ENCODE results near the gene OSGIN1. TPM values are rescaled to one million over a fixed set of nuclear protein-coding genes. Genes with fewer than 3 reads are reported as not detected.

The OSGIN1 gene
- polyA plus RNA-seq, 1 donor from 2014 or later: 2.1 TPM

GRCh38 chr16:84001726-84002125, 48.7 kb downstream of the OSGIN1 start:
- H3K9ac ChIP-seq (ENCODE audit: low read length): no peak overlapping the region
- H3K4me3 ChIP-seq (ENCODE audit: low read length): no peak overlapping the region
- H3K9me2 ChIP-seq (ENCODE audit: insufficient read depth, low read length): no peaks in the 10 kb centered on the region
- TF ChIP-seq TAF1 (IDR thresholded peaks at IDR 0.05; ENCODE audit: low read depth): no peak
- no peak for TF ChIP-seq RAD21 (conservative IDR thresholded peaks at IDR 0.05)
- no peak overlapping the region for H2AFZ ChIP-seq (ENCODE audit: low read depth, low read length)
- H3K27ac ChIP-seq (ENCODE audit: low read length): no peak overlapping the region
- no peaks in the 10 kb centered on the region for H3K36me3 ChIP-seq (ENCODE audit: insufficient read depth, low read length)
- H3K79me2 ChIP-seq (replicated peaks; ENCODE audit: insufficient read depth, low read length): no peaks in the 10 kb centered on the region
- no peaks in the 10 kb centered on the region for H4K20me1 ChIP-seq (ENCODE audit: insufficient read depth)
- no peaks in the 10 kb centered on the region for H3K9me3 ChIP-seq (ENCODE audit: low read length)
- no peak overlapping the region for H3K4me2 ChIP-seq (ENCODE audit: low read length)
- no peaks in the 10 kb centered on the region for H3F3A ChIP-seq (ENCODE audit: insufficient read depth, low read length, poor library complexity, severe bottlenecking)
- H3K27me3 ChIP-seq (ENCODE audit: insufficient read depth, low read depth, low read length): no peaks in the 10 kb centered on the region

GRCh38 chr16:84003038-84003437, 50.0 kb downstream of the OSGIN1 start:
- no peaks in the 10 kb centered on the region for H3K27me3 ChIP-seq (ENCODE audit: insufficient read depth, low read depth, low read length)
- H3K9ac ChIP-seq (ENCODE audit: low read length): no peak overlapping the region
- no peak for TF ChIP-seq CTCF (IDR thresholded peaks at IDR 0.05; ENCODE audit: poor library complexity, severe bottlenecking)
- TF ChIP-seq REST (IDR thresholded peaks at IDR 0.05; ENCODE audit: borderline replicate concordance): no peak
- TF ChIP-seq EZH2 (IDR thresholded peaks at IDR 0.05; ENCODE audit: borderline replicate concordance, insufficient read depth, low read length, poor library complexity, severe bottlenecking): no peak
- no peak for TF ChIP-seq RAD21 (conservative IDR thresholded peaks at IDR 0.05)
- TF ChIP-seq EP300 (conservative IDR thresholded peaks at IDR 0.05; ENCODE audit: poor library complexity, severe bottlenecking): no peak
- no peak for TF ChIP-seq SMC3 (conservative IDR thresholded peaks at IDR 0.05; ENCODE audit: poor library complexity)
- no peak for TF ChIP-seq MXI1 (conservative IDR thresholded peaks at IDR 0.05; ENCODE audit: poor library complexity, severe bottlenecking)
- TF ChIP-seq TAF1 (IDR thresholded peaks at IDR 0.05; ENCODE audit: low read depth): no peak
- no peak for TF ChIP-seq POLR2AphosphoS5 (IDR thresholded peaks at IDR 0.05)
- H2AFZ ChIP-seq (ENCODE audit: low read depth, low read length): no peak overlapping the region
- no peaks in the 10 kb centered on the region for H3K9me3 ChIP-seq (ENCODE audit: low read length)
- H3K4me3 ChIP-seq (ENCODE audit: low read length): no peak overlapping the region
- H3K79me2 ChIP-seq (replicated peaks; ENCODE audit: insufficient read depth, low read length): no peaks in the 10 kb centered on the region
- no peaks in the 10 kb centered on the region for H3K36me3 ChIP-seq (ENCODE audit: insufficient read depth, low read length)
- no peak overlapping the region for H3K27ac ChIP-seq (ENCODE audit: low read length)
- H3K4me2 ChIP-seq (ENCODE audit: low read length): no peak overlapping the region
- H3F3A ChIP-seq (ENCODE audit: insufficient read depth, low read length, poor library complexity, severe bottlenecking): no peaks in the 10 kb centered on the region
- H3K9me2 ChIP-seq (ENCODE audit: insufficient read depth, low read length): no peaks in the 10 kb centered on the region
- H4K20me1 ChIP-seq (ENCODE audit: insufficient read depth): no peaks in the 10 kb centered on the region

GRCh38 chr16:84004442-84004841, 51.4 kb downstream of the OSGIN1 start:
- Histone ChIP-seq H3F3A (ENCODE audit: insufficient read depth, low read length, poor library complexity, severe bottlenecking) (no peaks in the 10 kb centered on the region), H3K9me2 (ENCODE audit: insufficient read depth, low read length) (no peaks in the 10 kb centered on the region), H4K20me1 (ENCODE audit: insufficient read depth) (no peaks in the 10 kb centered on the region), H3K36me3 (ENCODE audit: insufficient read depth, low read length) (no peaks in the 10 kb centered on the region), H3K9me3 (ENCODE audit: low read length) (no peaks in the 10 kb centered on the region), H3K9ac (ENCODE audit: low read length) (no peak overlapping the region), H3K27me3 (ENCODE audit: insufficient read depth, low read depth, low read length) (no peaks in the 10 kb centered on the region), H2AFZ (ENCODE audit: low read depth, low read length) (no peak overlapping the region), H3K4me3 (ENCODE audit: low read length) (no peak overlapping the region), H3K79me2 (replicated peaks; ENCODE audit: insufficient read depth, low read length) (no peaks in the 10 kb centered on the region), H3K27ac (ENCODE audit: low read length) (no peak overlapping the region), H3K4me2 (ENCODE audit: low read length) (no peak overlapping the region)
- TF ChIP-seq MXI1 (conservative IDR thresholded peaks at IDR 0.05; ENCODE audit: poor library complexity, severe bottlenecking): no peak
- TF ChIP-seq REST (IDR thresholded peaks at IDR 0.05; ENCODE audit: borderline replicate concordance): no peak
- TF ChIP-seq RAD21 (conservative IDR thresholded peaks at IDR 0.05): no peak
- TF ChIP-seq TAF1 (IDR thresholded peaks at IDR 0.05; ENCODE audit: low read depth): no peak
- TF ChIP-seq EP300 (conservative IDR thresholded peaks at IDR 0.05; ENCODE audit: poor library complexity, severe bottlenecking): no peak
- no peak for TF ChIP-seq POLR2AphosphoS5 (IDR thresholded peaks at IDR 0.05)
- TF ChIP-seq EZH2 (IDR thresholded peaks at IDR 0.05; ENCODE audit: borderline replicate concordance, insufficient read depth, low read length, poor library complexity, severe bottlenecking): no peak
